Measurements from ENCODE around the gene LRP2. TPM values are rescaled to one million over a fixed set of nuclear protein-coding genes. Genes with fewer than 3 reads are reported as not detected.

LRP2 gene
- total RNA-seq, 4 donors from 2014 or later = 0.05 to 0.23 TPM; not detected in 2

DNA sequence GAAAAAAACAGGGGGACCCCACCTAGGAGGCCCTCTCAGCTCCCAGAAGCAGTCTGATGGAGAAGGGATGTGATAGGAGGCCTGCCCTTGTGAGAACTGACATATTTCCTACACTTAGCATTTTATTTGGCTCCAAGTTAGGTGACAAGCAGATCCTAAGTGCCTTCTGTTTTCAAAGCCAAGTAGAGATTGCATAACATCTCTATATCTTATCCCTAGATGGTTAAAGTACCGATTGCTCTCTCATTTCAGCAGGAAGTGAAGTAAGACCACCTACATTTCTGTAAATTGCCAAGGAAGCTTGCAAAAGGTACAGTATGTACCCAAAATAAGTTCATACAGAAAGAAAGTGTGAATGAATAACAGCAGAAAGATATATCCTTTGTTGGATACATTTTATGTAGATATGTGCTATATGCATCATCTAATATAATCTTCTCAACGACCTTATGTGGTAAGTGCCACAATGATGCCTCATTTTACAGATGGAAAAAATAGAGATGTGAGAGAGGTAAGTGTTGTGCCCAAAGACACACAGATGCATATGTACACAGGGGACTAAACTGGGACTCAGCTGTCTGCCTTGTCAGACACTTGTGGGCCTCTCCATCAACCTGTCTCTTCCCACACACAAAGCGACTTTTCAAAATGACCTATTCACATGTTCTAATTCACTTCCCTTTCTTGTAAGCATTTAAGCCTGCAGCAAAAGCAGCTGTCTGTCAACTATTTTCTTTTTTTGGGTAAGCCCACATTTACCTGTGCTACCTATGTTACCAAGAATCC, 254.0 kb downstream of the LRP2 start:
- TF ChIP-seq CTCF (IDR thresholded peaks at IDR 0.05) (no peak), POLR2A (IDR thresholded peaks at IDR 0.05) (no peak)
- intact Hi-C loops (cut with DNase I; ENCODE audit: low total_unique reads) = no loop called here
- no peak overlapping the region for H3K4me3 ChIP-seq (ENCODE audit: low read depth, poor library complexity, severe bottlenecking)
- no peak for DNase-seq (ENCODE audit: low spot score in 2 of 2)
- 61 to 62% methylated on average over 3 of the region's 3 CpGs for WGBS, 2 donors

DNA sequence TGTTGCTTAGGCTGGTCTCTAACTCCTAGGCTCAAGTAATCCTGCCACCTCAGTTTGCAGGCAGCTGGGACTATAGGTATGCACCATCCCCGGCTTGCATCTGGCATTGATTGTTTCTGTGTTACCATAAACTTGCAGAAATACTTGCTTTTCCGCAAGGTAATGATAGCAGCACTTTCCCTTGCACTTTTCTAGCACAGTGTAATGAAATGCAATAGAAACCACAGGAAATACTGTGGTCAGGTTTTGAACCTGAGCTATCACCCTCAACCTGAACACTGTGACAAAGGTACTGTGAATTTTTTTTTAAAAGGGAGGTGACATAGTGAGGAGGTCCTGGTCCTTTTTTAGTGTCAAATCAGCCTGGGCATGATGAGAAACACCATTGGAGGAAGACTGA, 254.7 kb downstream of the LRP2 start:
- WGBS, 2 donors = 44 to 56% methylated on average over 2 of the region's 2 CpGs
- intact Hi-C loops (cut with DNase I; ENCODE audit: low total_unique reads) = no loop called here

DNA sequence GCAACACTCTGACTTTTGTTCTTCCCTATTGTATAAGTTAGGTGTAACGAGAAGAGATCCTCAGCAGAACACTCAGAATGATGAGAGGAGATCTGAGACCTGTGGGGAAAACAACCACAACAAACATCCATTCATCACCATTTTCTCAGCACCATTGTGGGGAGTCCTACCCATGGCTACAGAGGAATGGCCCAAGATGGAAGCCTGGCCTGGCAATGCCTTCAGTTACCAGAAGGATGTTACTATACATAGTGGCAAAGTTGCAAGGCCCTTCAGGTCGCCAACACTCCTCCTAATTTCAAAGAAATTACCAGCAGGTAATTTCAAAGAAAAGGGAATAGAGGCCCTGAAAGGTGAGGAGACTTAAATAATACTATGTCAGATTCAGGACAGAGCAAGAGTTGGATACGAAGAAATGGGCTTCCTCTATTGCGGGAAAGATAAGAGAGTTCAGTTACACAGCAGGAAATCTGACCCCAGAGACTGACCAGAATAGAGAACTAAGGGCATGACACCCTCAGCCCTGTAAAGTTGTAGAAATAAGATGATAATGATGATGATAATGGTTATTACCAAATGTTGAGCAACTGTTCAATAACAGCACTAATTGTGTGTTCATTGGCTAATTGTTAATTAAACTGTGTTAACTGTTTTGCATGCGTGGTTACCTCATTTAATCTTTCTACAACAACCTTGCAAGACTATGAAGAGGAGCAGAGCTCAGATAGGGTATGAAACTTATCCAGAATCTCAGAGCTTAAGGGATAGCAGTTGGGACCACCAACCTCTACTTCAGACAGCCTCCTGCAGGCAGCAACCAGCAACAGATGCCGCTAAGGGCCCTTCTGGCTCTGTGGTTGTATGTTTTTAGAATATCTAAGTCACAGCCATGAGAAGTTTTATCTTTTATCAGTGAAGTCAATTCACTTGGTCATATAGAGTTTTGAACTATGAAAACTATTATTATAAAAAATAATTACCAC, 255.5 kb downstream of the LRP2 start:
- DNase-seq (ENCODE audit: low spot score in 2 of 2) = no peak
- WGBS, 2 donors = 87 to 90% methylated on average over 6 of the region's 6 CpGs
- intact Hi-C loops (cut with DNase I; ENCODE audit: low total_unique reads) = no loop called here
- no peak overlapping the region for H3K4me3 ChIP-seq (ENCODE audit: low read depth, poor library complexity, severe bottlenecking)
- no peak for TF ChIP-seq POLR2A (IDR thresholded peaks at IDR 0.05)
- TF ChIP-seq CTCF (IDR thresholded peaks at IDR 0.05) = no peak

More for the DNA sequence above, 254.7 kb downstream of the LRP2 start:
- TF ChIP-seq POLR2A (IDR thresholded peaks at IDR 0.05) = no peak
- TF ChIP-seq CTCF (IDR thresholded peaks at IDR 0.05) = no peak
- no peak overlapping the region for H3K4me3 ChIP-seq (ENCODE audit: low read depth, poor library complexity, severe bottlenecking)
- no peak for DNase-seq (ENCODE audit: low spot score in 2 of 2)

- no peak for DNase-seq (ENCODE audit: low spot score in 2 of 2)
- no peak overlapping the region for H3K4me3 ChIP-seq (ENCODE audit: low read depth, poor library complexity, severe bottlenecking)
- intact Hi-C loops (cut with DNase I; ENCODE audit: low total_unique reads) = no loop called here
- TF ChIP-seq CTCF (IDR thresholded peaks at IDR 0.05) (no peak), POLR2A (IDR thresholded peaks at IDR 0.05) (no peak)
- 84 to 91% methylated on average over 2 of the region's 2 CpGs for WGBS, 2 donors
These were observed 256.2 kb downstream of the LRP2 start for GRCh38 chr2:169106134-169106533.

- 58 to 78% methylated on average over 1 of the region's 1 CpG for WGBS, 2 donors
- TF ChIP-seq CTCF (IDR thresholded peaks at IDR 0.05) (no peak), POLR2A (IDR thresholded peaks at IDR 0.05) (no peak)
- intact Hi-C loops (cut with DNase I; ENCODE audit: low total_unique reads) = no loop called here
- no peak overlapping the region for H3K4me3 ChIP-seq (ENCODE audit: low read depth, poor library complexity, severe bottlenecking)
- DNase-seq (ENCODE audit: low spot score in 2 of 2) = no peak
These were observed 256.9 kb downstream of the LRP2 start for GRCh38 chr2:169105476-169105875.

Measured in lower leg skin (tissue), 4 donors.